K562 (cell line): ENCODE measurements around the gene GHRL. TPM values are rescaled to one million over a fixed set of nuclear protein-coding genes. Genes with fewer than 3 reads are reported as not detected.
A peak's percentile ranks its signal among the peaks of the same experiment; 100 is the strongest.

Experiments used
- CBFA2T3 ChIP-seq: fragments of 450-650 bp; IDR thresholded peaks from 2 replicates; pipeline ENCODE4 v1.6.1; 2017
- DMBX1 ChIP-seq: fragments of 250-450 bp; sonication (Bioruptor Pico); IDR thresholded peaks from 2 replicates; pipeline ENCODE4 v1.8.0; 2022; ENCODE audit warnings: inconsistent platforms, mild to moderate bottlenecking, moderate library complexity, borderline replicate concordance
- FOXO4 ChIP-seq: fragments of 450-650 bp; formaldehyde crosslinking; IDR thresholded peaks from 2 replicates; pipeline ENCODE4 v1.4.0; 2020; ENCODE audit warnings: mild to moderate bottlenecking, moderate library complexity
- NFATC3 ChIP-seq: fragments of 450-650 bp; IDR thresholded peaks from 2 replicates; pipeline ENCODE4 v1.6.1; 2017; ENCODE audit warnings: mild to moderate bottlenecking
- PPARD ChIP-seq: fragments of 250-450 bp; sonication (Bioruptor Pico); IDR thresholded peaks from 2 replicates; pipeline ENCODE4 v1.8.0; 2022; ENCODE audit warnings: inconsistent platforms, mild to moderate bottlenecking, moderate library complexity
- RHOXF2B ChIP-seq: fragments of 250-450 bp; sonication (Bioruptor Pico); conservative IDR thresholded peaks from 2 replicates; pipeline ENCODE4 v1.5.1; 2021
- TEAD1 ChIP-seq, 2 experiments: fragments of 450-650 bp in 1 of 2; sonication (generic) in 1 of 2; formaldehyde crosslinking; IDR thresholded peaks; 2 replicates each; pipeline versions ENCODE4 v1.4.0 to v1.8.0; 2020 to 2022; ENCODE audit warnings: mild to moderate bottlenecking in 2 of 2, missing genetic modification reagents in 1 of 2
- TFAP4 ChIP-seq: sonication (generic); formaldehyde crosslinking; IDR thresholded peaks from 2 replicates; pipeline ENCODE4 v1.8.0; 2022; ENCODE audit warnings: missing genetic modification reagents, mild to moderate bottlenecking, moderate library complexity, borderline replicate concordance
- ZBTB7A ChIP-seq: IDR thresholded peaks from 2 replicates; pipeline ENCODE4 v1.6.1; 2011; ENCODE audit warnings: low read depth, mild to moderate bottlenecking, low read length, moderate library complexity, borderline replicate concordance; ENCODE audit not compliant: control insufficient read depth
- ZC3H8 ChIP-seq: fragments of 450-650 bp; IDR thresholded peaks from 2 replicates; pipeline ENCODE4 v1.6.1; 2017
- ZNF133 ChIP-seq: fragments of 250-450 bp; sonication (Bioruptor Pico); IDR thresholded peaks from 2 replicates; pipeline ENCODE4 v1.4.0; 2020; ENCODE audit warnings: mild to moderate bottlenecking
- ZNF212 ChIP-seq: fragments of 450-650 bp; formaldehyde crosslinking; IDR thresholded peaks from 2 replicates; pipeline ENCODE4 v1.4.0; 2020; ENCODE audit warnings: mild to moderate bottlenecking
- ZNF584 ChIP-seq: fragments of 200-800 bp; sonication (Bioruptor generic); IDR thresholded peaks from 2 replicates; pipeline ENCODE4 v1.6.1; 2016; ENCODE audit warnings: low read depth, mild to moderate bottlenecking, missing genetic modification characterization, missing compliant biosample characterization
- ZNF785 ChIP-seq: fragments of 250-450 bp; sonication (Bioruptor Pico); IDR thresholded peaks from 2 replicates; pipeline ENCODE4 v1.4.0; 2020; ENCODE audit warnings: mild to moderate bottlenecking
- polyA plus RNA-seq, 8 experiments: library from polyadenylated mRNA; depleted of rRNA in 4 of 8; stranded (reverse) in 5 of 8; unstranded in 3 of 8; fragments of >200 nt; fragmentation: Nextera tagmentation in 2 of 8; fragmentation: Illumina TruSeq in 1 of 8; extraction: Ambion mirVana in 2 of 8; extraction: Trizol in 1 of 8; gene quantifications; 2 replicates each; pipeline versions ENCODE4 v1.2.1 to v1.2.3, GENCODE V29; 2011 to 2014; ENCODE audit warnings: inconsistent platforms in 1 of 8, missing spikeins in 1 of 8
- total RNA-seq, 7 experiments: library from RNA; depleted of rRNA in 6 of 7; stranded (reverse); fragments of >200 nt in 6 of 7; fragmentation: Illumina TruSeq in 2 of 7; extraction: Trizol in 2 of 7; gene quantifications; 2 replicates each; pipeline versions ENCODE4 v1.2.1 to v1.2.3, GENCODE V29; 2011 to 2021; ENCODE audit warnings: low replicate concordance in 1 of 7
- TF ChIP-seq, protein P1 (sequence below): fragments of 450-650 bp; IDR thresholded peaks from one replicate; pipeline ENCODE4 v1.6.1; 2018; ENCODE audit warnings: mild to moderate bottlenecking, moderate library complexity; ENCODE audit not compliant: partially characterized antibody
- TF ChIP-seq, protein P2 (sequence below), 2 experiments: fragments of 450-650 bp in 1 of 2; sonication (generic) in 1 of 2; formaldehyde crosslinking in 1 of 2; IDR thresholded peaks; 2 replicates each; pipeline versions ENCODE4 v1.7.1 to v1.9.0; 2016 to 2022; ENCODE audit warnings: inconsistent platforms in 1 of 2, mild to moderate bottlenecking in 1 of 2, missing genetic modification reagents in 1 of 2

The GHRL gene
- total and polyA plus RNA-seq, 9 of the 15 experiments (the other 6 are each of a cell fraction or from before 2014, with no cell fraction given): 0.08 to 0.29 (median 0.15) TPM; not detected in 5

DNA sequence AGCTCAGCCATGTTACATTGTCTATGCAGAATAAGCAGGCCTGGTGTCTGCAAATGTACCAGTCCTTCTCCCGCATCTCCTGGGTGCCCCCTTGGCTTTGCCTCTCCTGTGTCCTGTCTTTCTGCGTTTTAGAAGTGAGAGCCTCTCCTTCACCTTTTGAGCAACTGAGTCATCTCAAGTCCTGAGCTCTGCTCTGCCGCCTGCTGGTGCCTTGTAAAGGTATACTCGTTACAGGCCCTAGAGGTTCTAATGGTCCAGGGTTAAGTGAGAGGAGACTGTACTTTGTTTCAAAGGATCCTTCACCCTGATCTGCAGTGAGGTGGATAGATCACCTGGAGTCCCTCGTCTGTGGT is 12.6 kb downstream of the GHRL start (continued):
- TF ChIP-seq TFAP4 (CRISPR knock-in tag) (0 out of 2 replicates have a peak, but pooled peaks have one; percentile 22), NFATC3 (no peak), ZC3H8 (no peak), ZBTB7A (no peak), ZNF212 (no peak), DMBX1 (CRISPR knock-in tag) (no peak), ZNF785 (CRISPR knock-in tag) (no peak), TEAD1 (CRISPR knock-in tag; IDR thresholded peaks at IDR 0.05) (no peak), CBFA2T3 (no peak), FOXO4 (no peak), ZNF133 (no peak), PPARD (CRISPR knock-in tag) (no peak), RHOXF2B (no peak), ZNF584 (CRISPR knock-in tag) (no peak)
- TF ChIP-seq, protein P1, sequence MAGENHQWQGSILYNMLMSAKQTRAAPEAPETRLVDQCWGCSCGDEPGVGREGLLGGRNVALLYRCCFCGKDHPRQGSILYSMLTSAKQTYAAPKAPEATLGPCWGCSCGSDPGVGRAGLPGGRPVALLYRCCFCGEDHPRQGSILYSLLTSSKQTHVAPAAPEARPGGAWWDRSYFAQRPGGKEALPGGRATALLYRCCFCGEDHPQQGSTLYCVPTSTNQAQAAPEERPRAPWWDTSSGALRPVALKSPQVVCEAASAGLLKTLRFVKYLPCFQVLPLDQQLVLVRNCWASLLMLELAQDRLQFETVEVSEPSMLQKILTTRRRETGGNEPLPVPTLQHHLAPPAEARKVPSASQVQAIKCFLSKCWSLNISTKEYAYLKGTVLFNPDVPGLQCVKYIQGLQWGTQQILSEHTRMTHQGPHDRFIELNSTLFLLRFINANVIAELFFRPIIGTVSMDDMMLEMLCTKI: no peak
- TF ChIP-seq, protein P2, sequence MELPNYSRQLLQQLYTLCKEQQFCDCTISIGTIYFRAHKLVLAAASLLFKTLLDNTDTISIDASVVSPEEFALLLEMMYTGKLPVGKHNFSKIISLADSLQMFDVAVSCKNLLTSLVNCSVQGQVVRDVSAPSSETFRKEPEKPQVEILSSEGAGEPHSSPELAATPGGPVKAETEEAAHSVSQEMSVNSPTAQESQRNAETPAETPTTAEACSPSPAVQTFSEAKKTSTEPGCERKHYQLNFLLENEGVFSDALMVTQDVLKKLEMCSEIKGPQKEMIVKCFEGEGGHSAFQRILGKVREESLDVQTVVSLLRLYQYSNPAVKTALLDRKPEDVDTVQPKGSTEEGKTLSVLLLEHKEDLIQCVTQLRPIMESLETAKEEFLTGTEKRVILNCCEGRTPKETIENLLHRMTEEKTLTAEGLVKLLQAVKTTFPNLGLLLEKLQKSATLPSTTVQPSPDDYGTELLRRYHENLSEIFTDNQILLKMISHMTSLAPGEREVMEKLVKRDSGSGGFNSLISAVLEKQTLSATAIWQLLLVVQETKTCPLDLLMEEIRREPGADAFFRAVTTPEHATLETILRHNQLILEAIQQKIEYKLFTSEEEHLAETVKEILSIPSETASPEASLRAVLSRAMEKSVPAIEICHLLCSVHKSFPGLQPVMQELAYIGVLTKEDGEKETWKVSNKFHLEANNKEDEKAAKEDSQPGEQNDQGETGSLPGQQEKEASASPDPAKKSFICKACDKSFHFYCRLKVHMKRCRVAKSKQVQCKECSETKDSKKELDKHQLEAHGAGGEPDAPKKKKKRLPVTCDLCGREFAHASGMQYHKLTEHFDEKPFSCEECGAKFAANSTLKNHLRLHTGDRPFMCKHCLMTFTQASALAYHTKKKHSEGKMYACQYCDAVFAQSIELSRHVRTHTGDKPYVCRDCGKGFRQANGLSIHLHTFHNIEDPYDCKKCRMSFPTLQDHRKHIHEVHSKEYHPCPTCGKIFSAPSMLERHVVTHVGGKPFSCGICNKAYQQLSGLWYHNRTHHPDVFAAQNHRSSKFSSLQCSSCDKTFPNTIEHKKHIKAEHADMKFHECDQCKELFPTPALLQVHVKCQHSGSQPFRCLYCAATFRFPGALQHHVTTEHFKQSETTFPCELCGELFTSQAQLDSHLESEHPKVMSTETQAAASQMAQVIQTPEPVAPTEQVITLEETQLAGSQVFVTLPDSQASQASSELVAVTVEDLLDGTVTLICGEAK (IDR thresholded peaks at IDR 0.05): no peak
- TF ChIP-seq, protein P2 (CRISPR knock-in tag; IDR thresholded peaks at IDR 0.05): no peak
